HepG2 (cell line): Measurements from ENCODE around the gene RIOK3. TPM values are rescaled to one million over a fixed set of nuclear protein-coding genes. Genes with fewer than 3 reads are reported as not detected.

Experiments used
- BRD4 ChIP-seq: sonication (generic); formaldehyde crosslinking; IDR thresholded peaks from 2 replicates; pipeline ENCODE4 v1.4.0; 2020; ENCODE audit warnings: missing genetic modification reagents
- GTF2F1 ChIP-seq: fragments of 150-350 bp; IDR thresholded peaks from 2 replicates; pipeline ENCODE4 v1.6.1; 2014; ENCODE audit warnings: low read length
- HIVEP1 ChIP-seq: sonication (generic); formaldehyde crosslinking; IDR thresholded peaks from 2 replicates; pipeline ENCODE4 v1.4.0; 2020; ENCODE audit warnings: mild to moderate bottlenecking, missing genetic modification reagents
- LBX2 ChIP-seq: sonication (generic); formaldehyde crosslinking; IDR thresholded peaks from 2 replicates; pipeline ENCODE4 v1.5.0; 2020; ENCODE audit warnings: missing genetic modification reagents, mild to moderate bottlenecking, borderline replicate concordance
- POGZ ChIP-seq: sonication (generic); formaldehyde crosslinking; IDR thresholded peaks from 2 replicates; pipeline ENCODE4 v1.4.0; 2020; ENCODE audit warnings: mild to moderate bottlenecking, missing genetic modification reagents
- POLR2A ChIP-seq, 2 experiments: IDR thresholded peaks; 2 replicates each; pipeline ENCODE4 v1.6.1; 2011; ENCODE audit warnings: low read depth in 2 of 2, low read length in 2 of 2, mild to moderate bottlenecking in 1 of 2, moderate library complexity in 1 of 2; ENCODE audit not compliant: insufficient read depth in 1 of 2
- SMYD3 ChIP-seq: sonication (generic); formaldehyde crosslinking; IDR thresholded peaks from 2 replicates; pipeline ENCODE4 v1.8.1; 2023; ENCODE audit warnings: mild to moderate bottlenecking, missing genetic modification reagents
- SRSF1 ChIP-seq: fragments of 200-400 bp; formaldehyde crosslinking; optimal IDR thresholded peaks from 2 replicates; pipeline ENCODE3; 2017; ENCODE audit warnings: mild to moderate bottlenecking, low read depth, low read length, moderate library complexity
- ZNF234 ChIP-seq: sonication (generic); formaldehyde crosslinking; conservative IDR thresholded peaks from 2 replicates; pipeline ENCODE4 v1.5.1; 2020; ENCODE audit warnings: mild to moderate bottlenecking, missing genetic modification reagents
- ZNF441 ChIP-seq: sonication (generic); formaldehyde crosslinking; IDR thresholded peaks from 2 replicates; pipeline ENCODE4 v1.7.0; 2021; ENCODE audit warnings: missing genetic modification reagents, borderline replicate concordance
- ZNF766 ChIP-seq: sonication (generic); formaldehyde crosslinking; IDR thresholded peaks from 2 replicates; pipeline ENCODE4 v1.5.0; 2020; ENCODE audit warnings: missing genetic modification reagents, borderline replicate concordance
- ZSCAN31 ChIP-seq: sonication (generic); formaldehyde crosslinking; IDR thresholded peaks from 2 replicates; pipeline ENCODE4 v1.5.0; 2020; ENCODE audit warnings: low read depth, mild to moderate bottlenecking, missing genetic modification reagents
- polyA plus RNA-seq, 8 experiments: library from polyadenylated mRNA; depleted of rRNA in 3 of 8; stranded (reverse) in 7 of 8; unstranded in 1 of 8; fragments of >200 nt; fragmentation: Illumina TruSeq in 4 of 8; extraction: Trizol in 4 of 8; gene quantifications; 2 replicates each; pipeline versions ENCODE4 v1.2.1 to v1.2.3, GENCODE V29; 2011 to 2016; ENCODE audit warnings: low read depth in 4 of 8, missing spikeins in 1 of 8, mixed read lengths in 1 of 8; ENCODE audit not compliant: insufficient read depth in 1 of 8
- total RNA-seq, 5 experiments: library from RNA; depleted of rRNA; stranded (reverse); fragments of >200 nt; fragmentation: Illumina TruSeq; extraction: Trizol; gene quantifications; 2 replicates each; pipeline ENCODE4 v1.2.3, GENCODE V29; 2016; ENCODE audit warnings: low read depth in 1 of 5
- TF ChIP-seq, protein P1 (sequence below): sonication (generic); formaldehyde crosslinking; IDR thresholded peaks from 2 replicates; pipeline ENCODE4 v1.5.1; 2020; ENCODE audit warnings: missing genetic modification reagents, mild to moderate bottlenecking, borderline replicate concordance
- TF ChIP-seq, protein P2 (sequence below): sonication (generic); formaldehyde crosslinking; IDR thresholded peaks from 2 replicates; pipeline ENCODE4 v1.5.1; 2020; ENCODE audit warnings: mild to moderate bottlenecking, missing genetic modification reagents, borderline replicate concordance
- TF ChIP-seq, protein P3 (sequence below): sonication (generic); formaldehyde crosslinking; IDR thresholded peaks from 2 replicates; pipeline ENCODE4 v1.5.0; 2020; ENCODE audit warnings: mild to moderate bottlenecking, missing genetic modification reagents
- TF ChIP-seq, protein P4 (sequence below): sonication (generic); formaldehyde crosslinking; IDR thresholded peaks from 2 replicates; pipeline ENCODE4 v1.4.0; 2020; ENCODE audit warnings: low read depth, mild to moderate bottlenecking, missing genetic modification reagents

RIOK3 gene
- total and polyA plus RNA-seq, 2 of the 13 experiments (the other 11 are each of a cell fraction or from before 2014, with no cell fraction given): 26.7 to 36.0 TPM

DNA sequence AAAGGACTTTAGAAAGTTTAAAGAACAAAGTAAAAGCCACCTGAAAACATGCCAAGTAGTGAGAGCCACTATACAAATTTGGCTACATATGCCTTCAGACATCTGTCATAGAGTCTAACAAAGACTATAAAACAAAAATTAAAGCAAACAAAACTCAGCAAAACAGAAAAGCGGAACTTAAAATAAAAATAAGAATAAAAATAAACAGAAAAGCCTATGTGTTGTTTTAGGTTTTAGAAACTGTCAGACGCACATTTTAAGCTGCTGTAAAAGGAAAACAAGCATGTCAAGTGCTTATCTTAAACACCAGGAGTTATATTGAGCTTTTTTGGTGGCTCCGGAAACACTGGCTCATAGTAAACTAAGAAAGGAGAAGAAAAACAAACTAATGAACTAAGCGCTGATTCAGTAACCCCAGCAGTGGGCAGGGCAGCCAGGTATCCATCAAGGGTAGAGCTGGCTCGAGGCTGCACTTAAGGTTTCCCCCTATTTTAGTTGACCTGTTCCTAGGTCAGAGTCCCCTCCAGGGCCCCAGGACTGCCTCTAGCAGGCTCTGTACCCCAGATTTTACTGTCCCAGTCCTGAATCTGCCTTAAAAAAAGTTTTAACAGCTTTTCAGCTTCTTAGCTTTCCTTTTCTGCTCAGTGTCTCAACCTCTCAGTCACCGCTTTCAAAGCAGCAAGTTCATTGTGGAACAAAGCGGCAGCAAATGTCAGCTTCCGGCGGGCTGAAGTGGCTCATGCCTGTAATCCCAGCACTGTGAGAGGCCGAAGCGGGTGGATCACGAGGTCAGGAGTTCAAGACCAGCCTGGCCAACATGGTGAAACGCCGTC, 34.9 kb downstream of the RIOK3 start (continued):
- TF ChIP-seq SMYD3 (CRISPR knock-in tag) (0 out of 2 replicates have a peak, but pooled peaks have one; percentile 22), POGZ (CRISPR knock-in tag) (no peak; the same call in 1 of the 2 replicates), SRSF1 (no peak), HIVEP1 (no peak), ZNF441 (CRISPR knock-in tag) (peak; percentile 66; the same call in 1 of the 2 replicates), LBX2 (CRISPR knock-in tag) (no peak), POLR2A (IDR thresholded peaks at IDR 0.05; ENCODE audit: insufficient read depth in 1 of 2, low read depth in 2 of 2, low read length in 2 of 2) (0 out of 4 replicates have a peak, but pooled peaks have one; percentile 7 to 22), GTF2F1 (no peak), BRD4 (CRISPR knock-in tag) (no peak), ZNF766 (CRISPR knock-in tag) (0 out of 2 replicates have a peak, but pooled peaks have one; percentile 39), ZNF234 (CRISPR knock-in tag) (no peak), ZSCAN31 (CRISPR knock-in tag) (0 out of 2 replicates have a peak, but pooled peaks have one; percentile 28)
- TF ChIP-seq, protein P1, sequence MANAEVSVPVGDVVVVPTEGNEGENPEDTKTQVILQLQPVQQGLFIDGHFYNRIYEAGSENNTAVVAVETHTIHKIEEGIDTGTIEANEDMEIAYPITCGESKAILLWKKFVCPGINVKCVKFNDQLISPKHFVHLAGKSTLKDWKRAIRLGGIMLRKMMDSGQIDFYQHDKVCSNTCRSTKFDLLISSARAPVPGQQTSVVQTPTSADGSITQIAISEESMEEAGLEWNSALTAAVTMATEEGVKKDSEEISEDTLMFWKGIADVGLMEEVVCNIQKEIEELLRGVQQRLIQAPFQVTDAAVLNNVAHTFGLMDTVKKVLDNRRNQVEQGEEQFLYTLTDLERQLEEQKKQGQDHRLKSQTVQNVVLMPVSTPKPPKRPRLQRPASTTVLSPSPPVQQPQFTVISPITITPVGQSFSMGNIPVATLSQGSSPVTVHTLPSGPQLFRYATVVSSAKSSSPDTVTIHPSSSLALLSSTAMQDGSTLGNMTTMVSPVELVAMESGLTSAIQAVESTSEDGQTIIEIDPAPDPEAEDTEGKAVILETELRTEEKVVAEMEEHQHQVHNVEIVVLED (CRISPR knock-in tag): no peak
- TF ChIP-seq, protein P2, sequence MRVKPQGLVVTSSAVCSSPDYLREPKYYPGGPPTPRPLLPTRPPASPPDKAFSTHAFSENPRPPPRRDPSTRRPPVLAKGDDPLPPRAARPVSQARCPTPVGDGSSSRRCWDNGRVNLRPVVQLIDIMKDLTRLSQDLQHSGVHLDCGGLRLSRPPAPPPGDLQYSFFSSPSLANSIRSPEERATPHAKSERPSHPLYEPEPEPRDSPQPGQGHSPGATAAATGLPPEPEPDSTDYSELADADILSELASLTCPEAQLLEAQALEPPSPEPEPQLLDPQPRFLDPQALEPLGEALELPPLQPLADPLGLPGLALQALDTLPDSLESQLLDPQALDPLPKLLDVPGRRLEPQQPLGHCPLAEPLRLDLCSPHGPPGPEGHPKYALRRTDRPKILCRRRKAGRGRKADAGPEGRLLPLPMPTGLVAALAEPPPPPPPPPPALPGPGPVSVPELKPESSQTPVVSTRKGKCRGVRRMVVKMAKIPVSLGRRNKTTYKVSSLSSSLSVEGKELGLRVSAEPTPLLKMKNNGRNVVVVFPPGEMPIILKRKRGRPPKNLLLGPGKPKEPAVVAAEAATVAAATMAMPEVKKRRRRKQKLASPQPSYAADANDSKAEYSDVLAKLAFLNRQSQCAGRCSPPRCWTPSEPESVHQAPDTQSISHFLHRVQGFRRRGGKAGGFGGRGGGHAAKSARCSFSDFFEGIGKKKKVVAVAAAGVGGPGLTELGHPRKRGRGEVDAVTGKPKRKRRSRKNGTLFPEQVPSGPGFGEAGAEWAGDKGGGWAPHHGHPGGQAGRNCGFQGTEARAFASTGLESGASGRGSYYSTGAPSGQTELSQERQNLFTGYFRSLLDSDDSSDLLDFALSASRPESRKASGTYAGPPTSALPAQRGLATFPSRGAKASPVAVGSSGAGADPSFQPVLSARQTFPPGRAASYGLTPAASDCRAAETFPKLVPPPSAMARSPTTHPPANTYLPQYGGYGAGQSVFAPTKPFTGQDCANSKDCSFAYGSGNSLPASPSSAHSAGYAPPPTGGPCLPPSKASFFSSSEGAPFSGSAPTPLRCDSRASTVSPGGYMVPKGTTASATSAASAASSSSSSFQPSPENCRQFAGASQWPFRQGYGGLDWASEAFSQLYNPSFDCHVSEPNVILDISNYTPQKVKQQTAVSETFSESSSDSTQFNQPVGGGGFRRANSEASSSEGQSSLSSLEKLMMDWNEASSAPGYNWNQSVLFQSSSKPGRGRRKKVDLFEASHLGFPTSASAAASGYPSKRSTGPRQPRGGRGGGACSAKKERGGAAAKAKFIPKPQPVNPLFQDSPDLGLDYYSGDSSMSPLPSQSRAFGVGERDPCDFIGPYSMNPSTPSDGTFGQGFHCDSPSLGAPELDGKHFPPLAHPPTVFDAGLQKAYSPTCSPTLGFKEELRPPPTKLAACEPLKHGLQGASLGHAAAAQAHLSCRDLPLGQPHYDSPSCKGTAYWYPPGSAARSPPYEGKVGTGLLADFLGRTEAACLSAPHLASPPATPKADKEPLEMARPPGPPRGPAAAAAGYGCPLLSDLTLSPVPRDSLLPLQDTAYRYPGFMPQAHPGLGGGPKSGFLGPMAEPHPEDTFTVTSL: no peak
- TF ChIP-seq, protein P3, sequence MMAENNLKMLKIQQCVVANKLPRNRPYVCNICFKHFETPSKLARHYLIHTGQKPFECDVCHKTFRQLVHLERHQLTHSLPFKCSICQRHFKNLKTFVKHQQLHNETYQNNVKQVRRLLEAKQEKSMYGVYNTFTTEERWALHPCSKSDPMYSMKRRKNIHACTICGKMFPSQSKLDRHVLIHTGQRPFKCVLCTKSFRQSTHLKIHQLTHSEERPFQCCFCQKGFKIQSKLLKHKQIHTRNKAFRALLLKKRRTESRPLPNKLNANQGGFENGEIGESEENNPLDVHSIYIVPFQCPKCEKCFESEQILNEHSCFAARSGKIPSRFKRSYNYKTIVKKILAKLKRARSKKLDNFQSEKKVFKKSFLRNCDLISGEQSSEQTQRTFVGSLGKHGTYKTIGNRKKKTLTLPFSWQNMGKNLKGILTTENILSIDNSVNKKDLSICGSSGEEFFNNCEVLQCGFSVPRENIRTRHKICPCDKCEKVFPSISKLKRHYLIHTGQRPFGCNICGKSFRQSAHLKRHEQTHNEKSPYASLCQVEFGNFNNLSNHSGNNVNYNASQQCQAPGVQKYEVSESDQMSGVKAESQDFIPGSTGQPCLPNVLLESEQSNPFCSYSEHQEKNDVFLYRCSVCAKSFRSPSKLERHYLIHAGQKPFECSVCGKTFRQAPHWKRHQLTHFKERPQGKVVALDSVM (CRISPR knock-in tag): no peak
- TF ChIP-seq, protein P4, sequence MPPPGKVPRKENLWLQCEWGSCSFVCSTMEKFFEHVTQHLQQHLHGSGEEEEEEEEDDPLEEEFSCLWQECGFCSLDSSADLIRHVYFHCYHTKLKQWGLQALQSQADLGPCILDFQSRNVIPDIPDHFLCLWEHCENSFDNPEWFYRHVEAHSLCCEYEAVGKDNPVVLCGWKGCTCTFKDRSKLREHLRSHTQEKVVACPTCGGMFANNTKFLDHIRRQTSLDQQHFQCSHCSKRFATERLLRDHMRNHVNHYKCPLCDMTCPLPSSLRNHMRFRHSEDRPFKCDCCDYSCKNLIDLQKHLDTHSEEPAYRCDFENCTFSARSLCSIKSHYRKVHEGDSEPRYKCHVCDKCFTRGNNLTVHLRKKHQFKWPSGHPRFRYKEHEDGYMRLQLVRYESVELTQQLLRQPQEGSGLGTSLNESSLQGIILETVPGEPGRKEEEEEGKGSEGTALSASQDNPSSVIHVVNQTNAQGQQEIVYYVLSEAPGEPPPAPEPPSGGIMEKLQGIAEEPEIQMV (CRISPR knock-in tag): no peak
